ENCODE results near the gene ACVRL1. TPM values are rescaled to one million over a fixed set of nuclear protein-coding genes. Genes with fewer than 3 reads are reported as not detected.

The ACVRL1 gene
- total RNA-seq, 1 experiment from 2014 or later, result not detected

- H3K27ac Mint-ChIP-seq, result no peak overlapping the region
- H3K27me3 Mint-ChIP-seq (ENCODE audit: low read depth), result peaks cover 33% of the 10 kb centered on the region
- Histone ChIP-seq H2AK5ac (ENCODE audit: insufficient read length, low read length) (no peak overlapping the region), H3K14ac (ENCODE audit: insufficient read depth, low read length) (no peak overlapping the region), H3K56ac (ENCODE audit: insufficient read length, low read depth, low read length) (no peak overlapping the region), H3K9ac (ENCODE audit: extremely low read depth, insufficient read length, low read length) (no peak overlapping the region), H3K23ac (ENCODE audit: insufficient read length, low read depth, low read length) (no peak overlapping the region), H4K20me1 (ENCODE audit: control insufficient read depth, insufficient read depth, insufficient read length) (no peaks in the 10 kb centered on the region), H3K4ac (ENCODE audit: low read depth, low read length) (no peak overlapping the region), H3K79me1 (ENCODE audit: insufficient read depth, low read depth, low read length, poor library complexity, severe bottlenecking) (no peaks in the 10 kb centered on the region), H3K9me3 (ENCODE audit: control insufficient read depth, low read depth, low read length) (no peaks in the 10 kb centered on the region), H2BK20ac (ENCODE audit: low read depth, low read length, poor library complexity, severe bottlenecking) (no peak overlapping the region), H3K27me3 (ENCODE audit: insufficient read depth, low read length) (no peaks in the 10 kb centered on the region), H3T11ph (ENCODE audit: low read length) (no peak overlapping the region), H3K4me1 (ENCODE audit: insufficient read depth, low read length) (no peaks in the 10 kb centered on the region; the same call in 1 of the 2 replicates), H2AFZ (ENCODE audit: low read length) (no peak overlapping the region), H4K5ac (ENCODE audit: insufficient read length, low read depth, low read length) (no peak overlapping the region), H2BK12ac (ENCODE audit: insufficient read length, low read depth, low read length) (no peak overlapping the region), H4K91ac (ENCODE audit: insufficient read length, low read depth, low read length) (no peak overlapping the region), H3K18ac (ENCODE audit: insufficient read length, low read depth, low read length) (no peak overlapping the region), H3K27ac (ENCODE audit: insufficient read length, low read depth, low read length) (no peak overlapping the region), H4K8ac (replicated peaks; ENCODE audit: insufficient read length, low read depth, low read length) (no peak overlapping the region), H2BK15ac (ENCODE audit: low read depth, low read length) (no peak overlapping the region), H2BK5ac (ENCODE audit: insufficient read length, low read length) (no peak overlapping the region), H2BK120ac (ENCODE audit: low read depth, low read length, poor library complexity, severe bottlenecking) (no peak overlapping the region), H3K23me2 (ENCODE audit: insufficient read length, low read depth, low read length, poor library complexity, severe bottlenecking) (no peaks in the 10 kb centered on the region), H3K4me2 (ENCODE audit: insufficient read depth, insufficient read length, low read length) (no peak overlapping the region), H3K79me2 (ENCODE audit: insufficient read depth, low read length) (no peaks in the 10 kb centered on the region)
- peaks cover 19 to 35% of the 10 kb centered on the region in 2 experiments for H3K4me1 Mint-ChIP-seq
- no CpG with 5 or more reads among the region's 5 CpGs for WGBS (ENCODE audit: extremely low coverage, insufficient read length, low lambda C conversion rate)
- TF ChIP-seq CTCF (conservative IDR thresholded peaks at IDR 0.05), result no peak
- no peaks in the 10 kb centered on the region for H3K9me3 Mint-ChIP-seq
- no peak overlapping the region for H3K4me3 Mint-ChIP-seq
- no peak for DNase-seq
- H3K36me3 Mint-ChIP-seq (ENCODE audit: insufficient read depth in 1 of 3, low read depth in 3 of 3), result no peaks in the 10 kb centered on the region
Measured at GRCh38 chr12:51924551-51925319, 17.4 kb downstream of the ACVRL1 start.
